DOHH2 (cell line): ENCODE data around the gene EPHA10.

Experiments used
- EZH2phosphoT487 ChIP-seq: fragments of 200-600 bp; sonication (generic); IDR thresholded peaks from 2 replicates; pipeline ENCODE4 v1.6.1; 2017; ENCODE audit warnings: borderline replicate concordance, mild to moderate bottlenecking, antibody characterized with exemption, low read length, moderate library complexity, mixed read lengths
- TF ChIP-seq, protein P1 (sequence below): fragments of 200-600 bp; sonication (generic); IDR thresholded peaks from one replicate; pipeline ENCODE4 v1.5.1; 2014; ENCODE audit warnings: antibody characterized with exemption, mild to moderate bottlenecking, low read depth, low read length; ENCODE audit not compliant: poor library complexity, severe bottlenecking

- TF ChIP-seq, protein P1, sequence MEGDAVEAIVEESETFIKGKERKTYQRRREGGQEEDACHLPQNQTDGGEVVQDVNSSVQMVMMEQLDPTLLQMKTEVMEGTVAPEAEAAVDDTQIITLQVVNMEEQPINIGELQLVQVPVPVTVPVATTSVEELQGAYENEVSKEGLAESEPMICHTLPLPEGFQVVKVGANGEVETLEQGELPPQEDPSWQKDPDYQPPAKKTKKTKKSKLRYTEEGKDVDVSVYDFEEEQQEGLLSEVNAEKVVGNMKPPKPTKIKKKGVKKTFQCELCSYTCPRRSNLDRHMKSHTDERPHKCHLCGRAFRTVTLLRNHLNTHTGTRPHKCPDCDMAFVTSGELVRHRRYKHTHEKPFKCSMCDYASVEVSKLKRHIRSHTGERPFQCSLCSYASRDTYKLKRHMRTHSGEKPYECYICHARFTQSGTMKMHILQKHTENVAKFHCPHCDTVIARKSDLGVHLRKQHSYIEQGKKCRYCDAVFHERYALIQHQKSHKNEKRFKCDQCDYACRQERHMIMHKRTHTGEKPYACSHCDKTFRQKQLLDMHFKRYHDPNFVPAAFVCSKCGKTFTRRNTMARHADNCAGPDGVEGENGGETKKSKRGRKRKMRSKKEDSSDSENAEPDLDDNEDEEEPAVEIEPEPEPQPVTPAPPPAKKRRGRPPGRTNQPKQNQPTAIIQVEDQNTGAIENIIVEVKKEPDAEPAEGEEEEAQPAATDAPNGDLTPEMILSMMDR: no peak
- TF ChIP-seq EZH2phosphoT487: no peak
Observed at GRCh38 chr1:37730376-37730775, 34.5 kb downstream of the EPHA10 start.
